Suprapubic skin (tissue), 4 donors: ENCODE results near the gene KCNG4. TPM values are rescaled to one million over a fixed set of nuclear protein-coding genes. Genes with fewer than 3 reads are reported as not detected.

ENCODE experiments used
- DNase-seq, 2 donors: peaks; one replicate each; pipeline ENCODE4 v3.0.0-alpha.2; 2019; ENCODE audit warnings: low spot score in 2 of 2
- H3K27ac ChIP-seq: fragments of 200-600 bp; sonication (generic); one replicate; pipeline ENCODE4 v1.5.1; 2019
- H3K27me3 ChIP-seq: fragments of 200-600 bp; sonication (generic); one replicate; pipeline ENCODE4 v1.5.1; 2019
- H3K36me3 ChIP-seq: fragments of 200-600 bp; sonication (generic); one replicate; pipeline ENCODE4 v1.5.1; 2019
- H3K4me1 ChIP-seq: fragments of 200-600 bp; sonication (generic); one replicate; pipeline ENCODE4 v1.5.1; 2019
- H3K4me3 ChIP-seq: fragments of 200-600 bp; sonication (generic); one replicate; pipeline ENCODE4 v1.5.1; 2019; ENCODE audit warnings: mild to moderate bottlenecking
- H3K9me3 ChIP-seq: fragments of 200-600 bp; sonication (generic); one replicate; pipeline ENCODE4 v1.5.1; 2019
- CTCF ChIP-seq, 2 donors: fragments of 200-600 bp in 1 of 2; fragments of 450-650 bp in 1 of 2; sonication (generic) in 1 of 2; IDR thresholded peaks; one replicate each; pipeline ENCODE4 v1.5.1; 2016 to 2019; ENCODE audit warnings: antibody characterized with exemption in 2 of 2, mild to moderate bottlenecking in 1 of 2, moderate library complexity in 1 of 2
- EP300 ChIP-seq: sonication (generic); formaldehyde crosslinking; IDR thresholded peaks from one replicate; pipeline ENCODE4 v1.6.1; 2017; ENCODE audit warnings: antibody characterized with exemption
- POLR2A ChIP-seq, 2 donors: fragments of 450-650 bp; IDR thresholded peaks; one replicate each; pipeline ENCODE4 v1.6.1; 2017; ENCODE audit warnings: antibody characterized with exemption in 2 of 2, mild to moderate bottlenecking in 2 of 2, moderate library complexity in 2 of 2
- POLR2AphosphoS5 ChIP-seq, 3 donors: sonication (generic); formaldehyde crosslinking; IDR thresholded peaks; one replicate each; pipeline ENCODE4 v1.6.1; 2017; ENCODE audit warnings: antibody characterized with exemption in 3 of 3
- WGBS: methylation state at CpG from one replicate; pipeline ENCODE4 v1.1.5; 2018; 5-methylcytosine and 5-hydroxymethylcytosine counted together
- total RNA-seq, 4 donors: library from RNA; depleted of rRNA; stranded (reverse); fragments of >200 nt; gene quantifications; one replicate each; pipeline ENCODE4 v1.1.0, GENCODE V29; 2016

KCNG4 gene
- total RNA-seq, 4 donors from 2014 or later, result not detected

GRCh38 chr16:84225571-84225970, 14.2 kb downstream of the KCNG4 start:
- no peaks in the 10 kb centered on the region for H3K9me3 ChIP-seq
- H3K36me3 ChIP-seq, result no peaks in the 10 kb centered on the region
- TF ChIP-seq POLR2A (IDR thresholded peaks at IDR 0.05) (no peak), EP300 (no peak), CTCF (IDR thresholded peaks at IDR 0.05) (no peak), POLR2AphosphoS5 (IDR thresholded peaks at IDR 0.05) (no peak)
- no peak for DNase-seq
- WGBS, result 94% methylated on average over 7 of the region's 7 CpGs
- H3K27ac ChIP-seq, result no peak overlapping the region
- H3K4me3 ChIP-seq, result no peak overlapping the region
- peaks cover 14% of the 10 kb centered on the region for H3K4me1 ChIP-seq
- no peaks in the 10 kb centered on the region for H3K27me3 ChIP-seq

- Histone ChIP-seq H3K27me3 (no peaks in the 10 kb centered on the region), H3K36me3 (no peaks in the 10 kb centered on the region), H3K4me1 (peaks cover 14% of the 10 kb centered on the region), H3K27ac (no peak overlapping the region), H3K9me3 (no peaks in the 10 kb centered on the region), H3K4me3 (no peak overlapping the region)
- WGBS, result 93% methylated on average over 2 of the region's 3 CpGs
- no peak for TF ChIP-seq EP300
- TF ChIP-seq CTCF (IDR thresholded peaks at IDR 0.05), result no peak
- TF ChIP-seq POLR2A (IDR thresholded peaks at IDR 0.05), result no peak
- TF ChIP-seq POLR2AphosphoS5 (IDR thresholded peaks at IDR 0.05), result no peak
- no peak for DNase-seq
Observed at GRCh38 chr16:84225126-84225525, 14.7 kb downstream of the KCNG4 start.

- WGBS, result 93% methylated on average over 3 of the region's 3 CpGs
- H3K27ac ChIP-seq, result no peak overlapping the region
- no peaks in the 10 kb centered on the region for H3K27me3 ChIP-seq
- H3K9me3 ChIP-seq, result no peaks in the 10 kb centered on the region
- TF ChIP-seq POLR2AphosphoS5 (IDR thresholded peaks at IDR 0.05), result no peak
- no peak for TF ChIP-seq CTCF (IDR thresholded peaks at IDR 0.05)
- no peak overlapping the region for H3K4me3 ChIP-seq
- H3K4me1 ChIP-seq, result peaks cover 14% of the 10 kb centered on the region
- H3K36me3 ChIP-seq, result no peaks in the 10 kb centered on the region
- DNase-seq, result no peak
Observed at GRCh38 chr16:84224554-84224953, 15.3 kb downstream of the KCNG4 start.

GRCh38 chr16:84223456-84223855, 16.4 kb downstream of the KCNG4 start:
- TF ChIP-seq CTCF (IDR thresholded peaks at IDR 0.05) (no peak), EP300 (no peak)
- H3K9me3 ChIP-seq, result no peaks in the 10 kb centered on the region
- no peaks in the 10 kb centered on the region for H3K36me3 ChIP-seq
- 76% methylated on average over 4 of the region's 4 CpGs for WGBS
- no peak overlapping the region for H3K27ac ChIP-seq
- no peaks in the 10 kb centered on the region for H3K27me3 ChIP-seq
- H3K4me3 ChIP-seq, result no peak overlapping the region
- peaks cover 10% of the 10 kb centered on the region for H3K4me1 ChIP-seq
- no peak for DNase-seq

GRCh38 chr16:84220851-84221250, 19.0 kb downstream of the KCNG4 start:
- no peak overlapping the region for H3K27ac ChIP-seq
- no peaks in the 10 kb centered on the region for H3K9me3 ChIP-seq
- no peak for DNase-seq
- no peak for TF ChIP-seq POLR2AphosphoS5 (IDR thresholded peaks at IDR 0.05)
- H3K4me1 ChIP-seq, result no peaks in the 10 kb centered on the region
- H3K4me3 ChIP-seq, result no peak overlapping the region
- no peaks in the 10 kb centered on the region for H3K27me3 ChIP-seq
- no peaks in the 10 kb centered on the region for H3K36me3 ChIP-seq
- 88% methylated on average over 1 of the region's 1 CpG for WGBS

- no peak overlapping the region for H3K27ac ChIP-seq
- 62% methylated on average over 6 of the region's 6 CpGs for WGBS
Observed at GRCh38 chr16:84218956-84219355, 20.9 kb downstream of the KCNG4 start.

More at GRCh38 chr16:84218956-84219355, 20.9 kb downstream of the KCNG4 start:
- no peak for TF ChIP-seq CTCF (IDR thresholded peaks at IDR 0.05)
- no peak for TF ChIP-seq POLR2AphosphoS5 (IDR thresholded peaks at IDR 0.05)
- no peak for TF ChIP-seq POLR2A (IDR thresholded peaks at IDR 0.05)
- no peak for TF ChIP-seq EP300
- Histone ChIP-seq H3K9me3 (no peaks in the 10 kb centered on the region), H3K4me1 (no peaks in the 10 kb centered on the region), H3K36me3 (no peaks in the 10 kb centered on the region), H3K4me3 (no peak overlapping the region), H3K27me3 (no peaks in the 10 kb centered on the region)
- DNase-seq, result no peak
